ENCODE measurements around the gene ACCSL.

ACCSL gene

DNA sequence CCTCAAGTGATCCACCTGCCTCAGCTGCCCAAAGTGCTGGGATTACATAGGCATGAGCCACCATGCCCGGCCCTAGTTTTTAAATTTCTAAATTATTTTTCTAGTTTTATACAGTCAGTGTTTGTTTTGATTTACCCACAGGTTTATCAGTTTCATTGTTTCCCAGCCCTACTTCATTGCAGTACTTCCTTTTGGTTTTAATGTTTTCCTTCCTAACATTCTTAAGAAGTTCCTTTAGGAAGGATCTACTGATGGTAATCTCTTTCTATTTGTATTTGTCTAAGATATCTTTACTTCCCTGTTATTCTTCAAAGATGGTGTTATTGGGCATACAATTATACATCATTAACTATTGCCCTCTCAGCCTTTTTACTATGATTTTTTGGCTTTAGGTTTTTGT is 42.8 kb downstream of the ACCSL start:
- Histone ChIP-seq H3K27ac (no peak overlapping the region), H3K27me3 (ENCODE audit: insufficient read depth, low read depth) (no peaks in the 10 kb centered on the region), H2AFZ (ENCODE audit: low read depth) (no peak overlapping the region), H3K36me3 (ENCODE audit: insufficient read depth) (no peaks in the 10 kb centered on the region), H3K4me1 (ENCODE audit: low read depth, poor library complexity, severe bottlenecking) (peaks cover 3% of the 10 kb centered on the region), H4K20me1 (ENCODE audit: insufficient read depth) (no peaks in the 10 kb centered on the region), H3K9ac (no peak overlapping the region), H3K4me2 (no peak overlapping the region), H3K4me3 (IDR thresholded peaks at IDR 0.05; ENCODE audit: insufficient read depth, low read depth, low read length) (no peak overlapping the region), H3K79me2 (ENCODE audit: insufficient read depth, low read depth) (no peaks in the 10 kb centered on the region)
- TF ChIP-seq, protein P1, sequence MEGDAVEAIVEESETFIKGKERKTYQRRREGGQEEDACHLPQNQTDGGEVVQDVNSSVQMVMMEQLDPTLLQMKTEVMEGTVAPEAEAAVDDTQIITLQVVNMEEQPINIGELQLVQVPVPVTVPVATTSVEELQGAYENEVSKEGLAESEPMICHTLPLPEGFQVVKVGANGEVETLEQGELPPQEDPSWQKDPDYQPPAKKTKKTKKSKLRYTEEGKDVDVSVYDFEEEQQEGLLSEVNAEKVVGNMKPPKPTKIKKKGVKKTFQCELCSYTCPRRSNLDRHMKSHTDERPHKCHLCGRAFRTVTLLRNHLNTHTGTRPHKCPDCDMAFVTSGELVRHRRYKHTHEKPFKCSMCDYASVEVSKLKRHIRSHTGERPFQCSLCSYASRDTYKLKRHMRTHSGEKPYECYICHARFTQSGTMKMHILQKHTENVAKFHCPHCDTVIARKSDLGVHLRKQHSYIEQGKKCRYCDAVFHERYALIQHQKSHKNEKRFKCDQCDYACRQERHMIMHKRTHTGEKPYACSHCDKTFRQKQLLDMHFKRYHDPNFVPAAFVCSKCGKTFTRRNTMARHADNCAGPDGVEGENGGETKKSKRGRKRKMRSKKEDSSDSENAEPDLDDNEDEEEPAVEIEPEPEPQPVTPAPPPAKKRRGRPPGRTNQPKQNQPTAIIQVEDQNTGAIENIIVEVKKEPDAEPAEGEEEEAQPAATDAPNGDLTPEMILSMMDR (conservative IDR thresholded peaks at IDR 0.05; ENCODE audit: low read depth, low read length) = no peak

DNA sequence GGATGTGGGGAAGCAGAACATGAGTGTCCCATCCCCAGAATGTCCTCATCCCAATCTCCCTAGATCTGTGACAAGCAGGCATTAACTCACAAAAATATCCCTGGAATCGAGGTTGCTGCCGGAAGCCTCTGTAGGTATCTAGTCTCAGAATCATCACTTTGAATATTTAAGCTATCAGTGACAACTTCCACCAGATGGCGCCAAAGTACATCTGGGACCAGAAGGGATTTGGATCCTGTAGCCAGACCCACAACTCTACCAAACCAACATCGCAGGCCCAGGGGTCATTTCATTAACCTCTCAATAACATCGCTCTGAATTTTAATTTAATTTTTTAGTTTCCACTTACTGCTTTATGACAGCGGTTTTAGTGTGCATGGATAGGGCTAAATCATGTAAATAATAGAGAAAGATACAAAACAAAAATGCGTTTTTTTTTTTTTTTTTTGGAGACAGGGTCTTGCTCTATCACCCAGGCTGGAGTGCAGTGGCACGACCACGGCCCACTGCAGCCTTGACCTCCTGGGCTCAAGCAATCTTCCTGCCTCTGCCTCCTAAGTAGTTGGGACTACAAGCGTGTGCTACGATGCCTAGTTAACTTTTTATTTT is 46.6 kb downstream of the ACCSL start:
- no peak overlapping the region for H3K4me3 ChIP-seq (IDR thresholded peaks at IDR 0.05; ENCODE audit: insufficient read depth, low read depth, low read length)
- H3K4me2 ChIP-seq = no peak overlapping the region
- H4K20me1 ChIP-seq (ENCODE audit: insufficient read depth) = no peaks in the 10 kb centered on the region
- H3K79me2 ChIP-seq (ENCODE audit: insufficient read depth, low read depth) = no peaks in the 10 kb centered on the region
- peak overlapping the region; percentile 38; the same call in 1 of the 2 replicates for H2AFZ ChIP-seq (ENCODE audit: low read depth)
- peaks cover 3% of the 10 kb centered on the region for H3K4me1 ChIP-seq (ENCODE audit: low read depth, poor library complexity, severe bottlenecking)
- H3K27ac ChIP-seq = no peak overlapping the region
- no peaks in the 10 kb centered on the region for H3K36me3 ChIP-seq (ENCODE audit: insufficient read depth)
- TF ChIP-seq, protein P1 (conservative IDR thresholded peaks at IDR 0.05; ENCODE audit: low read depth, low read length) = peak; percentile 85
- H3K9ac ChIP-seq = no peak overlapping the region
- no peaks in the 10 kb centered on the region for H3K27me3 ChIP-seq (ENCODE audit: insufficient read depth, low read depth)

GRCh38 chr11:44095506-44096359 is 48.0 kb downstream of the ACCSL start, which contains the start of gene EXT2:
TSS of gene EXT2 (plus strand) at chr11:44095678. CDS start at chr11:44107713, 12,035 bp downstream.
- Histone ChIP-seq H3K4me2 (peak within 1 kb of the TSS; percentile 64), H3K27ac (no peak within 1 kb of the TSS), H3K79me2 (ENCODE audit: insufficient read depth, low read depth) (no peaks in the 10 kb centered on the region), H3K4me1 (ENCODE audit: low read depth, poor library complexity, severe bottlenecking) (peaks cover 3% of the 10 kb centered on the region), H4K20me1 (ENCODE audit: insufficient read depth) (no peaks in the 10 kb centered on the region), H2AFZ (ENCODE audit: low read depth) (peak within 1 kb of the TSS; percentile 72), H3K36me3 (ENCODE audit: insufficient read depth) (no peaks in the 10 kb centered on the region), H3K27me3 (ENCODE audit: insufficient read depth, low read depth) (no peaks in the 10 kb centered on the region), H3K4me3 (IDR thresholded peaks at IDR 0.05; ENCODE audit: insufficient read depth, low read depth, low read length) (peak within 1 kb of the TSS; percentile 31), H3K9ac (peak within 1 kb of the TSS; percentile 35; the same call in 1 of the 2 replicates)
- TF ChIP-seq, protein P1 (conservative IDR thresholded peaks at IDR 0.05; ENCODE audit: low read depth, low read length) = peak; percentile 78

GRCh38 chr11:44096360-44097185 is 48.8 kb downstream of the ACCSL start:
- Histone ChIP-seq H3K79me2 (ENCODE audit: insufficient read depth, low read depth) (no peaks in the 10 kb centered on the region), H4K20me1 (ENCODE audit: insufficient read depth) (no peaks in the 10 kb centered on the region), H2AFZ (ENCODE audit: low read depth) (peak overlapping the region; percentile 72; the same call in 1 of the 2 replicates), H3K36me3 (ENCODE audit: insufficient read depth) (no peaks in the 10 kb centered on the region), H3K4me3 (IDR thresholded peaks at IDR 0.05; ENCODE audit: insufficient read depth, low read depth, low read length) (peak overlapping the region; percentile 31), H3K4me1 (ENCODE audit: low read depth, poor library complexity, severe bottlenecking) (peaks cover 3% of the 10 kb centered on the region), H3K4me2 (peak overlapping the region; percentile 64), H3K27me3 (ENCODE audit: insufficient read depth, low read depth) (no peaks in the 10 kb centered on the region), H3K27ac (no peak overlapping the region), H3K9ac (peak overlapping the region; percentile 35; the same call in 1 of the 2 replicates)
- TF ChIP-seq, protein P1 (conservative IDR thresholded peaks at IDR 0.05; ENCODE audit: low read depth, low read length) = no peak
